HL-60 (cell line): Measurements from ENCODE around the gene CCSER1.

Source experiments
- CTCF ChIP-seq: IDR thresholded peaks from one replicate; pipeline ENCODE4 v1.5.1; 2011; ENCODE audit warnings: low read length, control low read depth, inconsistent platforms; ENCODE audit not compliant: insufficient read depth
- GABPA ChIP-seq: IDR thresholded peaks from 2 replicates; pipeline ENCODE4 v1.6.1; 2012; ENCODE audit warnings: low read depth
- POLR2AphosphoS5 ChIP-seq: IDR thresholded peaks from 2 replicates; pipeline ENCODE4 v1.6.1; 2012; ENCODE audit warnings: low read depth
- REST ChIP-seq: IDR thresholded peaks from 2 replicates; pipeline ENCODE4 v1.6.1; 2012; ENCODE audit warnings: low read depth; ENCODE audit not compliant: insufficient replicate concordance
- SPI1 ChIP-seq: IDR thresholded peaks from 2 replicates; pipeline ENCODE4 v1.6.1; 2012; ENCODE audit warnings: low read depth, mild to moderate bottlenecking, borderline replicate concordance

- TF ChIP-seq REST: no peak
- no peak for TF ChIP-seq POLR2AphosphoS5
- TF ChIP-seq CTCF: no peak
- no peak for TF ChIP-seq SPI1
- no peak for TF ChIP-seq GABPA
Observed at GRCh38 chr4:91198951-91199350, 1071.8 kb downstream of the CCSER1 start.
